WTC11 (cell line): ENCODE results near the gene PDHB. TPM values are rescaled to one million over a fixed set of nuclear protein-coding genes. Genes with fewer than 3 reads are reported as not detected.

Experiments used
- ATAC-seq: fragments of 200-7000 bp; cut with Tn5 transposase; 2 replicates; pipeline ENCODE4 v1.10.0; 2021; ENCODE audit warnings: mild to moderate bottlenecking, moderate library complexity
- CTCF ChIA-PET: fragments of 300-600 bp; sonication (Branson Sonifier 250); formaldehyde crosslinking; loops from one replicate; lab custom pipeline; 2021; ENCODE audit warnings: antibody characterized with exemption; lab: Charles Lee
- POLR2A ChIA-PET: fragments of 350-600 bp; sonication (Branson Sonifier 250); formaldehyde crosslinking; loops from one replicate; lab custom pipeline; 2021; ENCODE audit warnings: antibody characterized with exemption; lab: Charles Lee
- DNase-seq: peaks from one replicate; pipeline ENCODE4 v3.0.0; 2021; ENCODE audit warnings: low spot score
- H3K27ac Mint-ChIP-seq: 2 replicates; pipeline ENCODE4 v1.8.0; 2021; ENCODE audit warnings: mixed read lengths
- H3K27me3 Mint-ChIP-seq: 2 replicates; pipeline ENCODE4 v1.8.0; 2021; ENCODE audit warnings: low read depth, mild to moderate bottlenecking, moderate library complexity, mixed read lengths
- H3K36me3 Mint-ChIP-seq: 2 replicates; pipeline ENCODE4 v1.8.0; 2021; ENCODE audit warnings: mixed read lengths
- H3K4me1 Mint-ChIP-seq: 2 replicates; pipeline ENCODE4 v1.8.0; 2022; ENCODE audit warnings: mixed read lengths
- H3K4me3 Mint-ChIP-seq: 2 replicates; pipeline ENCODE4 v1.8.0; 2021; ENCODE audit warnings: mild to moderate bottlenecking, moderate library complexity, mixed read lengths
- H3K9me3 Mint-ChIP-seq: 2 replicates; pipeline ENCODE4 v1.8.0; 2021; ENCODE audit warnings: mixed read lengths
- ATF2 ChIP-seq: sonication (generic); formaldehyde crosslinking; IDR thresholded peaks from 2 replicates; pipeline ENCODE4 v1.8.1; 2022; ENCODE audit warnings: low read depth, missing genetic modification reagents, borderline replicate concordance
- CREB1 ChIP-seq: sonication (generic); formaldehyde crosslinking; IDR thresholded peaks from 2 replicates; pipeline ENCODE4 v1.8.0; 2023; ENCODE audit warnings: mild to moderate bottlenecking, missing genetic modification reagents
- E2F4 ChIP-seq: sonication (generic); formaldehyde crosslinking; IDR thresholded peaks from 2 replicates; pipeline ENCODE4 v1.8.1; 2022; ENCODE audit warnings: low read depth, mild to moderate bottlenecking, moderate library complexity, missing genetic modification reagents, borderline replicate concordance
- E2F5 ChIP-seq: sonication (generic); formaldehyde crosslinking; IDR thresholded peaks from 2 replicates; pipeline ENCODE4 v1.8.1; 2022; ENCODE audit warnings: mild to moderate bottlenecking, moderate library complexity, missing genetic modification reagents
- FOXK1 ChIP-seq: sonication (generic); formaldehyde crosslinking; IDR thresholded peaks from 2 replicates; pipeline ENCODE4 v1.8.0; 2022; ENCODE audit warnings: mild to moderate bottlenecking, moderate library complexity, missing genetic modification reagents
- MLX ChIP-seq: sonication (generic); formaldehyde crosslinking; IDR thresholded peaks from 2 replicates; pipeline ENCODE4 v1.8.1; 2023; ENCODE audit warnings: mild to moderate bottlenecking, missing genetic modification reagents, moderate library complexity
- NR3C1 ChIP-seq: sonication (generic); formaldehyde crosslinking; conservative IDR thresholded peaks from 2 replicates; pipeline ENCODE4 v1.8.1; 2023; ENCODE audit warnings: low read depth, mild to moderate bottlenecking, missing genetic modification reagents
- PRDM15 ChIP-seq: sonication (generic); formaldehyde crosslinking; IDR thresholded peaks from 2 replicates; pipeline ENCODE4 v1.8.0; 2022; ENCODE audit warnings: missing genetic modification reagents
- PREB ChIP-seq: sonication (generic); formaldehyde crosslinking; IDR thresholded peaks from 2 replicates; pipeline ENCODE4 v1.8.1; 2022; ENCODE audit warnings: mild to moderate bottlenecking, missing genetic modification reagents, moderate library complexity, borderline replicate concordance
- PRRX2 ChIP-seq: fragments of 250-450 bp; sonication (Bioruptor Pico); IDR thresholded peaks from 2 replicates; pipeline ENCODE4 v1.8.0; 2021; ENCODE audit warnings: mild to moderate bottlenecking
- SP1 ChIP-seq: sonication (generic); formaldehyde crosslinking; conservative IDR thresholded peaks from 2 replicates; pipeline ENCODE4 v1.8.1; 2022; ENCODE audit warnings: missing genetic modification reagents
- ZBTB21 ChIP-seq: sonication (generic); formaldehyde crosslinking; IDR thresholded peaks from 2 replicates; pipeline ENCODE4 v1.8.1; 2023; ENCODE audit warnings: mild to moderate bottlenecking, missing genetic modification reagents, borderline replicate concordance
- ZMAT4 ChIP-seq: fragments of 250-450 bp; sonication (Bioruptor Pico); IDR thresholded peaks from 2 replicates; pipeline ENCODE4 v1.9.0; 2021; ENCODE audit warnings: mild to moderate bottlenecking
- ZNF281 ChIP-seq: sonication (generic); formaldehyde crosslinking; IDR thresholded peaks from 2 replicates; pipeline ENCODE4 v1.8.0; 2023; ENCODE audit warnings: mild to moderate bottlenecking, missing genetic modification reagents
- ZSCAN18 ChIP-seq: fragments of 250-450 bp; sonication (Bioruptor Pico); IDR thresholded peaks from 2 replicates; pipeline ENCODE4 v2.1.2; 2022; ENCODE audit warnings: mild to moderate bottlenecking, moderate library complexity
- total RNA-seq: library from RNA; stranded (reverse); gene quantifications from 3 replicates; pipeline ENCODE4 v1.2.3, GENCODE V29; 2021

Gene PDHB
- total RNA-seq, 1 experiment from 2014 or later: 131 TPM

GRCh38 chr3:58394339-58394738, 39.3 kb downstream of the PDHB start (continued):
- TF ChIP-seq ZSCAN18 (CRISPR knock-in tag) (no peak), E2F4 (no peak)

- H3K4me1 Mint-ChIP-seq: peaks cover 49% of the 10 kb centered on the region
- H3K4me3 Mint-ChIP-seq: no peak overlapping the region
- DNase-seq (no peak), ATAC-seq (no peak)
- H3K27me3 Mint-ChIP-seq: no peaks in the 10 kb centered on the region
- H3K36me3 Mint-ChIP-seq: no peaks in the 10 kb centered on the region
- ChIA-PET POLR2A (no interaction called here), CTCF (interaction anchor here (0.6 to 1.3 kb wide), 2 partner anchors 86 to 140 kb away, joined by 3 to 4 read pairs; partner anchors contain the start of genes HTD2 and RPP14)
- H3K27ac Mint-ChIP-seq: no peak overlapping the region
- TF ChIP-seq E2F5 (no peak), ZMAT4 (CRISPR knock-in tag) (no peak), SP1 (CRISPR knock-in tag) (no peak), ZBTB21 (CRISPR knock-in tag) (no peak), FOXK1 (CRISPR knock-in tag) (no peak), ATF2 (CRISPR knock-in tag) (no peak), MLX (CRISPR knock-in tag) (no peak), PRRX2 (CRISPR knock-in tag) (no peak), PRDM15 (CRISPR knock-in tag) (no peak), PREB (no peak), NR3C1 (CRISPR knock-in tag) (no peak), CREB1 (CRISPR knock-in tag) (no peak), ZNF281 (CRISPR knock-in tag) (no peak)
- no peaks in the 10 kb centered on the region for H3K9me3 Mint-ChIP-seq
Observed at GRCh38 chr3:58392181-58392580, 41.5 kb downstream of the PDHB start.
